Vagina (tissue), 2 donors: Measurements from ENCODE around the gene DNAH1. TPM values are rescaled to one million over a fixed set of nuclear protein-coding genes. Genes with fewer than 3 reads are reported as not detected.

Experiments
- DNase-seq, 2 donors: peaks; one replicate each; pipeline ENCODE4 v3.0.0-alpha.2; 2017; ENCODE audit errors: extremely low spot score in 2 of 2
- H3K27ac ChIP-seq: fragments of 200-600 bp; sonication (generic); one replicate; pipeline ENCODE4 v1.5.1; 2019
- H3K27me3 ChIP-seq: fragments of 200-600 bp; sonication (generic); one replicate; pipeline ENCODE4 v1.5.1; 2019
- H3K36me3 ChIP-seq, 2 donors: fragments of 200-600 bp; sonication (generic); one replicate each; pipeline ENCODE4 v1.5.1; 2017 to 2019
- H3K4me1 ChIP-seq: fragments of 200-600 bp; sonication (generic); one replicate; pipeline ENCODE4 v1.5.1; 2019
- H3K4me3 ChIP-seq, 2 donors: fragments of 200-600 bp; sonication (generic); 1 replicate in 1 of 2; 2 replicates in 1 of 2; pipeline ENCODE4 v1.5.1; 2016 to 2019
- H3K9me3 ChIP-seq: fragments of 200-600 bp; sonication (generic); one replicate; pipeline ENCODE4 v1.5.1; 2019
- POLR2A ChIP-seq, 2 donors: fragments of 450-650 bp; IDR thresholded peaks; one replicate each; pipeline ENCODE4 v1.6.1; 2017; ENCODE audit warnings: antibody characterized with exemption in 2 of 2, mild to moderate bottlenecking in 2 of 2, moderate library complexity in 2 of 2
- POLR2AphosphoS5 ChIP-seq, 2 donors: sonication (generic); formaldehyde crosslinking; IDR thresholded peaks; one replicate each; pipeline ENCODE4 v1.9.0; 2017; ENCODE audit warnings: antibody characterized with exemption in 2 of 2, mild to moderate bottlenecking in 2 of 2, low read depth in 1 of 2; ENCODE audit not compliant: insufficient read depth in 1 of 2
- intact Hi-C: fragments of 100-400 bp; cut with DNase I; formaldehyde crosslinking; loops from one replicate; pipeline ENCODE4 v1.15.1; 2023
- total RNA-seq: library from RNA; depleted of rRNA; stranded (reverse); fragments of >200 nt; gene quantifications from one replicate; pipeline ENCODE4 v1.2.3, GENCODE V29; 2016
- TF ChIP-seq, protein P1 (sequence below), 3 experiments: fragments of 450-650 bp in 2 of 3; fragments of 200-600 bp in 1 of 3; sonication (generic) in 1 of 3; IDR thresholded peaks; one replicate each; pipeline ENCODE4 v1.5.1; 2017 to 2019; ENCODE audit warnings: antibody characterized with exemption in 3 of 3, mild to moderate bottlenecking in 2 of 3, moderate library complexity in 2 of 3

Gene DNAH1
- total RNA-seq, 1 donor from 2014 or later = 12.3 TPM

GRCh38 chr3:52294320-52295150, 21.6 kb upstream of the DNAH1 start:
- no peak overlapping the region for H3K4me3 ChIP-seq
- no peak overlapping the region for H3K27ac ChIP-seq
- TF ChIP-seq POLR2A (IDR thresholded peaks at IDR 0.05) (no peak), POLR2AphosphoS5 (IDR thresholded peaks at IDR 0.05; ENCODE audit: insufficient read depth in 1 of 2, low read depth in 1 of 2) (no peak)
- TF ChIP-seq, protein P1, sequence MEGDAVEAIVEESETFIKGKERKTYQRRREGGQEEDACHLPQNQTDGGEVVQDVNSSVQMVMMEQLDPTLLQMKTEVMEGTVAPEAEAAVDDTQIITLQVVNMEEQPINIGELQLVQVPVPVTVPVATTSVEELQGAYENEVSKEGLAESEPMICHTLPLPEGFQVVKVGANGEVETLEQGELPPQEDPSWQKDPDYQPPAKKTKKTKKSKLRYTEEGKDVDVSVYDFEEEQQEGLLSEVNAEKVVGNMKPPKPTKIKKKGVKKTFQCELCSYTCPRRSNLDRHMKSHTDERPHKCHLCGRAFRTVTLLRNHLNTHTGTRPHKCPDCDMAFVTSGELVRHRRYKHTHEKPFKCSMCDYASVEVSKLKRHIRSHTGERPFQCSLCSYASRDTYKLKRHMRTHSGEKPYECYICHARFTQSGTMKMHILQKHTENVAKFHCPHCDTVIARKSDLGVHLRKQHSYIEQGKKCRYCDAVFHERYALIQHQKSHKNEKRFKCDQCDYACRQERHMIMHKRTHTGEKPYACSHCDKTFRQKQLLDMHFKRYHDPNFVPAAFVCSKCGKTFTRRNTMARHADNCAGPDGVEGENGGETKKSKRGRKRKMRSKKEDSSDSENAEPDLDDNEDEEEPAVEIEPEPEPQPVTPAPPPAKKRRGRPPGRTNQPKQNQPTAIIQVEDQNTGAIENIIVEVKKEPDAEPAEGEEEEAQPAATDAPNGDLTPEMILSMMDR (IDR thresholded peaks at IDR 0.05) = no peak
- H3K27me3 ChIP-seq = no peaks in the 10 kb centered on the region
- intact Hi-C loops = no loop called here
- DNase-seq = no peak
- H3K9me3 ChIP-seq = no peaks in the 10 kb centered on the region
- no peaks in the 10 kb centered on the region for H3K4me1 ChIP-seq
- peaks cover 0 to 13% of the 10 kb centered on the region in 2 donors for H3K36me3 ChIP-seq

- H3K4me1 ChIP-seq = no peaks in the 10 kb centered on the region
- H3K9me3 ChIP-seq = no peaks in the 10 kb centered on the region
- H3K4me3 ChIP-seq = no peak overlapping the region
- no peaks in the 10 kb centered on the region for H3K27me3 ChIP-seq
- intact Hi-C loops = no loop called here
- peaks cover 0 to 13% of the 10 kb centered on the region in 2 donors for H3K36me3 ChIP-seq
- H3K27ac ChIP-seq = no peak overlapping the region
- no peak for DNase-seq
- no peak for TF ChIP-seq POLR2A (IDR thresholded peaks at IDR 0.05)
- TF ChIP-seq, protein P1 (IDR thresholded peaks at IDR 0.05) = no peak
- no peak for TF ChIP-seq POLR2AphosphoS5 (IDR thresholded peaks at IDR 0.05; ENCODE audit: insufficient read depth in 1 of 2, low read depth in 1 of 2)
Observed at GRCh38 chr3:52295671-52296208, 20.4 kb upstream of the DNAH1 start.

DNA sequence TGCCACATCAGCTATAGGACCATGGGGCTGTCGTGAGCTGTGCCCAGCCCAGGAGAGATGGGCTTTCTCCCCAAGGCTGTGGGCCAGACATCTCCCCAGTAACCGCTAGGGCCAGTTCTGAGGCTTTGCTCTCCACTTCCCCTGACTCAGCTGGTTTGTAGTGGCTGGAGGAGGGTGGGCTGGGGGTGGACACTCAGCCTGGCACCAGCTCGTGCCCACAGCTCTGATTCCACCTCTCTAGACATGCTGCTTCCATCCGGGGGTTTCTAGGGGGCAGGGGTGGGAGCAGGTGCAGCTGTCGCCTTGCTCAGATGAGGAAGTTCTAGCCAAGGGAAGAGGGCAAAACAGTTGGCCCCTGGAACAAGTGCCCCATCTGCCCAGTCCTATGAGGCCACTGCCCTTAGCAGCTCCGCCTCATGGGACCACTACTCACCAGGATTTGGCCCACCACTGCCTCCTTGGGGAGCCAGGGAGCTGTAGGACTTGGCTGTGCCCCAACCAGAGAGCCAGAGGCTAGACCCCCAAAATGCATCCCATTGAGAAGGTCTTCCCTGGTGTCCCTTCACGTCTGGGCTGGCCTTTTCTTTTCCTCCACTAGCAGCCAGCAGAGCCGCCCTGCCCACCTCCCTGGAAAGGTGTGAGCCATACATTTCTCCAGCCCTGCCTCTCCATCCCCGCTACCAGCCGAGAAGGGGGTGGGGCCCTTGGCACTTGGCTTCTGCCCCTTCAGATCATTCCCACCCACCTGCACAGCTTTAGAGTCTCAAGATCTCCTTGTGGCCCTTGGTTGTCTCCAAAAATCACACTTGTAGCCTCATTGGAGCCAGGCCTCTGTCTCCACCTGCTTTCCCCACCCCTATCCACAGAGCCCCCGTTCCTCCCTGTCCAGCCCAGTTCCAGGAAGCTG, 18.6 kb upstream of the DNAH1 start:
- intact Hi-C loops = no loop called here
- H3K9me3 ChIP-seq = no peaks in the 10 kb centered on the region
- no peak overlapping the region for H3K27ac ChIP-seq
- no peak for DNase-seq
- no peaks in the 10 kb centered on the region for H3K4me1 ChIP-seq
- TF ChIP-seq POLR2AphosphoS5 (IDR thresholded peaks at IDR 0.05; ENCODE audit: insufficient read depth in 1 of 2, low read depth in 1 of 2) (no peak), POLR2A (IDR thresholded peaks at IDR 0.05) (no peak)
- TF ChIP-seq, protein P1 (IDR thresholded peaks at IDR 0.05) = no peak
- H3K27me3 ChIP-seq = no peaks in the 10 kb centered on the region
- H3K36me3 ChIP-seq = peaks cover 0 to 4% of the 10 kb centered on the region in 2 donors
- H3K4me3 ChIP-seq = no peak overlapping the region

DNA sequence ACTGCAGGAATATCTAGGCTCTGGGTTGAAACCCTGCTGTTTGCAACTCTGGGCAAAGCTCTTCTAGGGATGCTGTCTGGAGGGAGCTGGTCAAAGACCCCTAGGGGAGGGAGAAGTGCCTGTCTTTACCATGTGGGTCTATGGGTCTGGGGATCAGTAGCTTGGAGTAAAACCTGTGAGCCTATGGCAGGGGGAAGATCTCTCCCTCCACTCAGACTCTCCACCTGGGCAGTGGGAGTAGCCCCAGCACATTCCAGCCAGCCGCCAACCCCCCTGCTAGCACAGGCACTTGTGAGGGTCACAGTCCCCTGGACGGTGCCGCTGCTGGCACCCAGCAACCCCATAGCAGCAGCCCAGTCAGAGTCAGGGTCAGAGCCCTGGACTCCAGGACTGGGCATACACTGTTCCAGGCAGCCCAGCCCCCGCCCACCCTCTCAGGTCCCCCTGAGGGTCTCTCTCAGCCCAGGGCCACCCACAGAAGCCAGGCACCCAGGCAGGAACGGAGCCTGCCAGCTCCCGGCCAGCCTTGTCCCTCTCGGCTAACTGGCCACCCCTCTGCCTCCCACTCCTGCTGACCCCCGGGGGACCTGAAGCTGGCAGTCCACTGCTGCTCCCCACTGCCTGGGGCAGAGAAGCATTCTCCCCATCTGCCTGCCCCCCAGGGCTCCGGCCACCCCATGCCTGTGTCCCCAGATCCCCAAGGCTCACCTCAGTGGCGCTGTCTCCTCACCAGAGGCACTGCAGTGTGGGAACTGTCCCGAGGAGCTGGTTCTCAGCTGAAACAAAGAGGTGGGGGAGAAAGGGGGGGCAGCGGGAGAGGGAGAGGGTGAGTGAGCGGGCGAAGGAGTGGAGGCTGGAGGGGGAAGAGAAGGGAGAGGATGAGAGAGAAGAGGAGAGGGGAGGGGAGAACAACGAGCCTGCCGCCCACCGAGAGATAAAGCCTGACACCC, 17.7 kb upstream of the DNAH1 start:
- H3K27ac ChIP-seq = no peak overlapping the region
- no peaks in the 10 kb centered on the region for H3K9me3 ChIP-seq
- no peaks in the 10 kb centered on the region for H3K27me3 ChIP-seq
- DNase-seq = no peak
- H3K36me3 ChIP-seq = no peaks in the 10 kb centered on the region
- H3K4me3 ChIP-seq = no peak overlapping the region
- H3K4me1 ChIP-seq = no peaks in the 10 kb centered on the region
- intact Hi-C loops = no loop called here
- TF ChIP-seq, protein P1 (IDR thresholded peaks at IDR 0.05) = no peak
- TF ChIP-seq POLR2A (IDR thresholded peaks at IDR 0.05) (no peak), POLR2AphosphoS5 (IDR thresholded peaks at IDR 0.05; ENCODE audit: insufficient read depth in 1 of 2, low read depth in 1 of 2) (no peak)
